Left renal cortex interstitium (tissue), 4 donors: ENCODE measurements around the gene CAPS. TPM values are rescaled to one million over a fixed set of nuclear protein-coding genes. Genes with fewer than 3 reads are reported as not detected.
A peak's percentile ranks its signal among the peaks of the same experiment; 100 is the strongest.

Experiments
- DNase-seq, 4 donors: peaks; one replicate each; pipeline ENCODE4 v3.0.0-alpha.2; 2013; ENCODE audit warnings: low read depth in 4 of 4, low spot score in 2 of 4, missing footprints in 1 of 4
- polyA plus RNA-seq, 4 donors: library from polyadenylated mRNA; unstranded; fragments of 120-200 nt; gene quantifications; one replicate each; pipeline ENCODE4 v1.2.1, GENCODE V29; 2013; ENCODE audit not compliant: insufficient read length in 4 of 4

Gene CAPS
- polyA plus RNA-seq, 4 donors, result 27.7 to 54.3 (median 37.2) TPM

DNA sequence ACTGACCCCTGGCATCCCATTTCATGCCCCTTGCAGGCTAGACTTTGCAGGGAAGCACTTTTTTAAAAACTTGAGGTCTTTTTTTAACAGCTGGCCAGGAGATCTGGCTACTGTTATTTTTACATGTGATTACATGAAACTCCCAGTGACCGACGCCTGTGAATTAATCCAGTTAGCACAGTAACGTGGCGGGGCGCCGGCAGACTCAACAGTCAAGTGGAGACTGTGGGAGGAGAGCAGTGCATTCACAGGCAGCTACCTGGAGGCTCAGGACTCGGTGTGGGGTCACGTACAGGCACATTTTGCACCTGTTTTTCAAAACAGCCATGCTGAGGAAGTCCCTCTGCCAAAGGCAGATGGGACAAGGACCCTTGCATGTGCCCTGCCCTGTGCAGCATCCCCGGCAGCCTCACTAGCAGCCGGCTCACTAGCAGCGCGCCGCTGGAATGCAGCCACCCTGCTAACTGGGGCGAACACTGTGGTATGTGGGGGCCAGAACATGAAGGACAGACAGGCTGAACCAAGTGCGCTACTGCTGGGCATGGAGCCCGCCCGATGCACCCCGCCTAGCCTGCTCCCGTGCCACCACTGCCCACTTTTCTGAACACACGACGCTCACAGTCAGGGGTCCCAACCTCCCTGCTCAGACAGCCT, 18.7 kb downstream of the CAPS start:
- DNase-seq, result no peak

GRCh38 chr19:5933391-5934068, 19.5 kb downstream of the CAPS start:
- DNase-seq, result no peak

DNA sequence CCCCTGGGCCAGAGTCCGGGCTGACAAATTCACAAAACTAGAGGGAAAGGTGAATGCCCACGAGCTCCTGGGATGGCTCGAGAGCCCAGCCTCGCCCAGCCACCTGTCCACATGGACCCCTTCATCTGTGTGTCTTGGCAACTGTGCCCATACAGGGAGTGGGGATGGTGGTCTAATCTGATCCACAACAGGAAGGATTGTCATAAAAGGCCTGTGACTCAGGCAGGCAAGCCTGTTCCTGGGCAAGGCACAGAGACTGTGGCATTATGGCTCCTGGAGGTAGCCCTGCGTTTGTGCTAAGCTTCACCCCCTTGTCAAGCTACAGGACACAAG, 20.0 kb downstream of the CAPS start:
- no peak for DNase-seq

DNA sequence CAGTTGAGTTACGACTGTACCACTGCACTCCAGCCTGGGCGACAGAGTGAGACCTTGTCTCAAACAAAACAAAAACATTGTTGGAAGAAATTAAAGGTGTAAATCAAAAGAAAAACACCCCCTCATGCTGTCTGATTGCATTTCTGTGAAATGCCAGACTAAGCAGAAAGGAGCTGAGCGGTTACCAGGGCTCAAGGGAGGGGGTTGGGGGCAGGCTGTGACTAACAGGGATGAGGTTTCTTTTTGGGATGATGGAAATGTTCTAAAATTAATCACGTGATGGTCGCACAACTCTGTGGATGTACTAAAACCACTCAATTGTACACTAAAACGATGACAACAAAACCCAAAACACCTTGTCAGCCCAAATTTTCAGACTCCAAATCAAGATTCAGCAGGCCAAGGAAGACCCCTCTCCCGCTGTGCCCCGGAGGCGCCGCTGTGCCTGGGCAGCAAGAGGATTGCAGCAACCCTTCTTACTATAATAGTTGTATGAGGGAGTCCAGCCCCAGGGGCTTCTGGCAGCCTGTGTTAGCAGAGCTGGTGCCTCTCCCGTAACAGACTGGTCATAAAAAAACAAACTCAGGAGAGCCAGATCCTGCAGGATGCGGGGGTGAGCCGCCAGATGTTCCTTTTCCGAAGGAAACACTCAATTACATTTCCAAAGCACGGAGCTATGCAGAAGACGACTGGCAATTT, 20.9 kb downstream of the CAPS start:
- DNase-seq, result peak in 1 of 4 donors; percentile 48

DNA sequence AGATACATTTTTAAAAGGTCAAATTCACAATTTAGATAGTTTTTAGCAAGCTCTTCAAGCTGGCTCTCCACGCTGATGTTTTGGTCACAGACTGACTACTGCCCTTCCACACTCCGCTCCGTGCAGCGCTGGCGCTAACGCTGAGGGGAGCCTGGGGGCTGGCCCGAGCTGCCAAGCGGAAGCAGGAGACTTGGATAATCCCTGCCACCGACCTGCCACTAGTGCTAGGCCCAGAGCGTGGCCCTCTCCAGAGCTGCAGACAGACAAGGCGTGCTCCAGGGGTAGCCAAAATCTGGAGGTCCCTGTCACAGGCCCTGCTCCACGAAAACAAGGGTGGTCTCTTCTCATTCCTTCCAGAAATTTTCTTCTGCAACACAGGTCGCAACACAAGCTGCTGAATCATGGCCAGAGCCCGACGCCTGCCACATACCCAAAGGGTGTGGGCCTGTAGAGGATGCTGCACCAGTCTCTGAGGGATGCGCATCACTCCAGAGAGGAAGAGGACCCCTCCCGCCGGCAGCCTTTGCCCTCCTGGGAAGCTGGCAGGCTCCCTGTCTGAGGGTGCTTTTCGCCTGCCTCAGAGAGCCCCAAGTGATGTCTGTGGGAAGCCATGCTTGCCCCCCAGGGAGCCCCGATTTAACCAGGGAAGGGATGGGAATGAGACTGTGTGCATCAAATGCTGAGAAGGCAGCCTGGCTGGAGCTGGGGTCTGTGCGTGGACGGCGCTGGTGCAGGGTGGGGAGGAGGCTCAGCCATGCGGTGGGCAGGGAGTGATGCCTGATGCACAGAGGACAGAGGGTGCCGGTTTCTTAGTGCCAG, 21.6 kb downstream of the CAPS start:
- no peak for DNase-seq

- DNase-seq, result no peak
These were observed 22.2 kb downstream of the CAPS start for GRCh38 chr19:5936292-5936592.

DNA sequence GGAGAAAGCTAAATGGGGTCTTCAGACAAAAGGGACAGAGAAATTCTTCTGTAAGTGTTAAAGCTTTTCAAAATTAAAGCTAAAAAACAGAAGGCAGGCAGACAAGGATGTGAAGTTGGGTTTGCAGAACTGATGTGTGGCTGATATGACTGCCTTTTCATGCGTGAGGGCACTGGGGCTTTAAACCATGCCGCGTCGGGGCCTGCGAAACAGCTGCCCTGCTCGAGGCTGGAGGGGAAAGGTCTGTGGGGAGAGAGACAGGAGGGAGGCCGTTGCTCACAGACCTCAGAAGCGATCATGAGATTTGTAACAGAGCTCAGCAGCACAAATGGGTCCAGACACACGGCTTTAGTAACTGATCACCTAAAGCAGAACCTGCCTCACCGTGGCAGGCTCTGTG, 23.5 kb downstream of the CAPS start:
- DNase-seq, result no peak

GRCh38 chr19:5940260-5941208, 26.5 kb downstream of the CAPS start:
- no peak for DNase-seq

DNA sequence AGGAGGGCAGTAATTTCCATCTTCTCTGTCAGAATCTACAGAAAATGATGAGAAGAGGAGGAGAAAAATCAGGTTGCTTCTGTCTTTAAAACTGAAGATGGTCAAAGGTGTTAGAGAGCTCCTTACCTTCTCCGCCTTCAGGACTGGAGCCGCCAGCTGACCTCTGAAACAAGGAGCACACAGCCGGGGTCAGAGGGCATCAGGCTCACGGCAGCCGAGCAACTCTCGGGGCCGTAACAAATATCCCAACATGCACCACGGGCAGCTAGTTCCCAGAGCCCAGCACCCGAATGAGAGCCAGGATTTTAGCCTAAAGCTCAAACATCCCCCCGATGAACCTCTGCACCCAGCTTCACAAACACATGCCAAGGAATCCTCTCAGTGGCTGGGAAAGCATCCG, 27.6 kb downstream of the CAPS start:
- no peak for DNase-seq

- no peak for DNase-seq
These were observed 29.0 kb downstream of the CAPS start for GRCh38 chr19:5943045-5943444.

GRCh38 chr19:5943623-5944022, 29.6 kb downstream of the CAPS start:
- no peak for DNase-seq

GRCh38 chr19:5947435-5947834, 33.4 kb downstream of the CAPS start:
- DNase-seq, result no peak

- DNase-seq, result no peak
These were observed 34.9 kb downstream of the CAPS start for GRCh38 chr19:5948752-5949564.

DNA sequence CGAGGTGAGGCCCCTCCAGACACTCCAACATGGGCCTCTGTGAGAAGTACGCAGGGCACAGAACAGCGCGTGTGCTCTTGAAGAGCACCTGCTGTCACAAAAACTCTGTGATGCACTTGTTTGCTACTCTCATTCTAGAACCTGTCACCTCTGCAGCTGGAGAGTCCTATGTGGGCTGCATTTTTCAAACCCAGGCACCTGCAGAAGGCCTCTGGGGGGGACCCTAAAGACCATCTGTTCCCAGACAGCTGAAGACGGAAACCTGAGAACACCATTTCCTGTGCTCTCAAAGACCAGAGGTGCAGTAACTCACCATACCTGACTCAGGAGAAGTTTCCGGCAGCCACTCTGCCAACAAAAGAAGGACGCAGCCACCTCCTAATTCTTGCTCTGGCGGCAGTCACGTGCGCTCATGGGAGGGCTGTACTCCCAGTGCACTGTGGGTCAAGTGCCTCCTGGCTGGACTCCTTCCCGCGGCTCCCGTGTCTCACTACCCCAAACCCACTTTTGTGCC, 35.8 kb downstream of the CAPS start:
- no peak for DNase-seq

GRCh38 chr19:5950741-5951140, 36.7 kb downstream of the CAPS start:
- DNase-seq, result no peak

GRCh38 chr19:5951338-5951861, 37.3 kb downstream of the CAPS start:
- DNase-seq, result no peak

DNA sequence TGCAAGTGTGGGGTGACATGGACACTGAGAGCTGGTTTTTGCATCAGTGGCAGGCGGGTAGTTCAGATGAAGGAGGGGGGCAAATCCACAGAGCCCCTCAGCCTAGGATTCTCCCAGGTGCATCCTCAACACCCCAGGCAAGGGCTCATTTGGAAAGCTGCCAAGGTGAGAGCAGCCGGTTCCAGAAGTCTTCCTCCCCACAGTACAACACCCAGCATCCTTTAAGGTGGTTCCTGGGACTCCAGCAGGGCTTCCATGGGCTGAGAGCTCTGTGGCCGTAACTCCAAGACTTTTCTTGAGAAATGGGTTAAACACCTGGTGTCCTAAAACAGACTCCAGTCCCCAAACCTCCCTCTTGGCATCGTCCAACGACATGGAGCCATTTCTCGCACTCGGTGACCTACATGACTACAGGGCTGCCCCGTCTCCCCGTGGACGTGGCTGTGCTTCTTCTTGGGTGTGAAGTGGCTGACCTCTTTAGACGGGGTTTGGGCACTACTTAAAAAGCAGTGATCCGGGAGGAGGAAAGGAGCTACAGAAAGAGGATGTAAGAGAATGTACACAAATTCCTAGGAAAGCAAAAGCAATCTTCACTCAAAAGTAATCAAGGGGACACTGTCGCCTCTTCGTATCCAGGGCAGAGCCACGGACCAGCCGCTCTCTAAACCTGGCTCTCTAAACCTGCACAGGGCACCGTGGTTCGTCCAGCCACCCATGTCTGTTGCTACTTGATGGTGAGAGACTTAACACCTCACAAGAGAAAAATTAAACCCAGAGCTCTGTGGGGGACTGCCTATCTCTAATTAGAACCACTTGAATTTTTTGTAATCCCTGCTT, 38.4 kb downstream of the CAPS start:
- DNase-seq, result no peak

DNA sequence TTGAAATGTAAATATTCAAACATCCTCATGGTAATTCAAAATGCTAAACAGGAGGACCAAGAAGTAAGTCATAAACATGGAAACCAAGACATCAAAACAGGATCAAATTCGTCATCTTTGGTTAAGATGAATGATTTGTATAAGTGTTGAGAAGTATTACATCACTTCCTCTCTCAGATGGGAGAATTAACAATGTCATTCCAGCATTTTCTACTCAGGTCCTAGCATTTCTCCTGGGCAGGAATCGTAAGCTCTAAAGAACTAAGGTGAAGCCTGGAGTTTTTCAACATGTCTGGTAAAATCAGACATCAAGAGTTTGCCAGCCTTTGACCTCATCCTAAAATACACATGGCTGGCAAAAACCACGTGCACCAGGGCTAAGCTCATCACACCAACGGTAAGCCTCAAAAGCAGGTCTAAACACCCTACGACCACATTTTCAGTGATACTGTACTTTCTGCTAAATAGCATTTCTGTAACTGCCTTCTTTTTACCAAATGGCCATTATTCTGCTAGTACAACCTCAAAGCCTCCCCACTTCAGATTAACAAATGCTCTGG, 39.1 kb downstream of the CAPS start:
- DNase-seq, result no peak
